HL-60 (cell line): Measurements from ENCODE around the gene CD22.

Experiments used
- DNase-seq, 2 experiments: peaks; one replicate each; pipeline ENCODE4 v3.0.0-alpha.2; 2010 to 2020; ENCODE audit warnings: low read depth in 1 of 2, low spot score in 1 of 2
- H3K27ac ChIP-seq: fragments of 250-450 bp; sonication (Bioruptor Pico); replicated peaks from 2 replicates; pipeline ENCODE4 v1.5.1; 2020; ENCODE audit warnings: mild to moderate bottlenecking, moderate library complexity
- H3K27me3 ChIP-seq: fragments of 250-450 bp; sonication (Bioruptor Pico); 2 replicates; pipeline ENCODE4 v1.5.1; 2021; ENCODE audit warnings: mild to moderate bottlenecking, moderate library complexity; ENCODE audit not compliant: insufficient read depth, poor library complexity, severe bottlenecking
- H3K4me3 ChIP-seq: replicated peaks from 2 replicates; pipeline ENCODE4 v1.5.1; 2011; ENCODE audit warnings: mild to moderate bottlenecking, control low read depth, low read length; ENCODE audit not compliant: insufficient read depth
- CTCF ChIP-seq: IDR thresholded peaks from one replicate; pipeline ENCODE4 v1.5.1; 2011; ENCODE audit warnings: low read length, control low read depth, inconsistent platforms; ENCODE audit not compliant: insufficient read depth
- GABPA ChIP-seq: IDR thresholded peaks from 2 replicates; pipeline ENCODE4 v1.6.1; 2012; ENCODE audit warnings: low read depth
- POLR2AphosphoS5 ChIP-seq: IDR thresholded peaks from 2 replicates; pipeline ENCODE4 v1.6.1; 2012; ENCODE audit warnings: low read depth
- REST ChIP-seq: IDR thresholded peaks from 2 replicates; pipeline ENCODE4 v1.6.1; 2012; ENCODE audit warnings: low read depth; ENCODE audit not compliant: insufficient replicate concordance
- SPI1 ChIP-seq: IDR thresholded peaks from 2 replicates; pipeline ENCODE4 v1.6.1; 2012; ENCODE audit warnings: low read depth, mild to moderate bottlenecking, borderline replicate concordance

The CD22 gene

DNA sequence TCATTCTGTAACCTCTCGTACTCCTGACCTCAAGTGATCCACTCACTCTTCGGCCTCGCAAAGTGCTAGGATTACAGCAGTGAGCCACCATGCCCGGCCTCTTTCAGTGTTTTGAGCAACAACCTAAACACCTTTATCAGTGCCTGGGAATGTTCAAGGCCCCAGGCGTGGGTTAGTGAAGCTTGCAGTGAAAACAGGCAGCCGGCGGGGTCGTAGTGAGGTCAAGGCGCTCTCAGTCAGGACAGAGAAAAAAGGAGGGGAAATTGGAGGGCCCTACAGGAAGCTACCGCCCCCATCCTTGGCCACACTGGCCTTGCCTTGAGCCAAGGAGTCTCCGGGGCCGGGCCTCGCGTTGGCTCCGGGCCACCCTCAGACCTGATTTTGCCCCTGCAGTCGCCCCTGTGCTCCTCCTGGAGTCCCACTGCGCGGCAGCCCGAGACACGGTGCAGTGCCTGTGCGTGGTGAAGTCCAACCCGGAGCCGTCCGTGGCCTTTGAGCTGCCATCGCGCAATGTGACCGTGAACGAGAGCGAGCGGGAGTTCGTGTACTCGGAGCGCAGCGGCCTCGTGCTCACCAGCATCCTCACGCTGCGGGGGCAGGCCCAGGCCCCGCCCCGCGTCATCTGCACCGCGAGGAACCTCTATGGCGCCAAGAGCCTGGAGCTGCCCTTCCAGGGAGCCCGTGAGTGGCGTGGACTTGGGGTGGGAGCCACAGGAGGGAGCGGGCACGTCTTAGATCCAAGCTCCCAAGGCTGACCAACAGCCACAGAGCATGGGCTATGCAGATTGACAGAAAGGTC, 19.3 kb upstream of the CD22 start:
- no peak overlapping the region for H3K4me3 ChIP-seq
- no peaks in the 10 kb centered on the region for H3K27me3 ChIP-seq
- TF ChIP-seq REST (no peak), POLR2AphosphoS5 (no peak), CTCF (no peak), SPI1 (no peak), GABPA (no peak)
- no peak for DNase-seq
- H3K27ac ChIP-seq, result no peak overlapping the region

GRCh38 chr19:35310331-35310730, 18.7 kb upstream of the CD22 start:
- no peak for DNase-seq
- Histone ChIP-seq H3K4me3 (no peak overlapping the region), H3K27me3 (no peaks in the 10 kb centered on the region), H3K27ac (no peak overlapping the region)
- TF ChIP-seq POLR2AphosphoS5, result no peak
- no peak for TF ChIP-seq GABPA
- TF ChIP-seq CTCF, result no peak
- no peak for TF ChIP-seq REST
- no peak for TF ChIP-seq SPI1

GRCh38 chr19:35310811-35311465, 18.0 kb upstream of the CD22 start:
- no peak for DNase-seq
- no peaks in the 10 kb centered on the region for H3K27me3 ChIP-seq
- TF ChIP-seq CTCF (no peak), SPI1 (no peak), GABPA (no peak), REST (no peak), POLR2AphosphoS5 (no peak)
- no peak overlapping the region for H3K4me3 ChIP-seq
- no peak overlapping the region for H3K27ac ChIP-seq
